GM12878 (cell line): ENCODE data around the gene MACROD2. TPM values are rescaled to one million over a fixed set of nuclear protein-coding genes. Genes with fewer than 3 reads are reported as not detected.

ENCODE experiments used
- ATAC-seq: fragments of 200-7000 bp; cut with Tn5 transposase; 3 replicates; pipeline ENCODE4 v1.9.1; 2020; ENCODE audit warnings: mild to moderate bottlenecking, moderate library complexity
- BruUV-seq: library from RNA; stranded (reverse); fragments of 400-500 nt; replicated peaks from 2 replicates; lab custom pipeline; 2021; lab: Mats Ljungman, UMichigan
- CTCF ChIA-PET: fragments of 300-600 bp; sonication (Branson Sonifier 250); formaldehyde crosslinking; extraction: SDS; loops from one replicate; lab custom pipeline; 2021; ENCODE audit warnings: inconsistent platforms; lab: Yijun Ruan, JAX
- POLR2A ChIA-PET: fragments of 350-600 bp; formaldehyde crosslinking; extraction: SDS; loops from one replicate; lab custom pipeline; 2021; ENCODE audit warnings: inconsistent platforms; lab: Charles Lee
- RAD21 ChIA-PET: fragments of 300-600 bp; sonication (Branson Sonifier 250); formaldehyde crosslinking; loops from one replicate; lab custom pipeline; 2023; ENCODE audit warnings: antibody characterized with exemption; ENCODE audit not compliant: unreplicated experiment; lab: Charles Lee
- SMC1A ChIA-PET: fragments of 300-600 bp; sonication (Branson Sonifier 250); formaldehyde crosslinking; loops from one replicate; lab custom pipeline; 2023; ENCODE audit not compliant: unreplicated experiment, uncharacterized antibody; lab: Charles Lee
- DNase-seq: peaks from one replicate; pipeline ENCODE4 v3.0.0-alpha.2; 2011; ENCODE audit warnings: low read depth, low spot score
- FAIRE-seq: peaks from 3 replicates; lab custom pipeline; 2011; peaks lifted over from hg19 to GRCh38; lab: Jason Lieb, UNC
- H2AFZ ChIP-seq: 2 replicates; pipeline ENCODE4 v1.6.0; 2011; ENCODE audit warnings: low read depth, low read length, control low read depth; ENCODE audit not compliant: control insufficient read depth
- H3K27ac ChIP-seq: 2 replicates; pipeline ENCODE4 v1.5.1; 2011; ENCODE audit warnings: control low read depth; ENCODE audit not compliant: control insufficient read depth, insufficient read depth
- H3K27me3 ChIP-seq, 2 experiments: replicated peaks in 1 of 2; 2 replicates each; pipeline versions ENCODE4 v1.6.0 to v1.6.1; 2011; ENCODE audit warnings: low read length in 1 of 2; ENCODE audit not compliant: control insufficient read depth in 2 of 2, insufficient read depth in 2 of 2
- H3K36me3 ChIP-seq, 2 experiments: 2 replicates each; pipeline ENCODE4 v1.5.1; 2011; ENCODE audit warnings: low read length in 1 of 2; ENCODE audit not compliant: control insufficient read depth in 2 of 2, insufficient read depth in 2 of 2
- H3K4me1 ChIP-seq: 2 replicates; pipeline ENCODE4 v1.6.1; 2011; ENCODE audit warnings: mild to moderate bottlenecking, low read length, moderate library complexity, mixed read lengths; ENCODE audit not compliant: control insufficient read depth, insufficient read depth
- H3K4me2 ChIP-seq: 2 replicates; pipeline ENCODE4 v1.6.0; 2011; ENCODE audit warnings: control low read depth; ENCODE audit not compliant: control insufficient read depth, insufficient read depth
- H3K4me3 ChIP-seq: fragments of 200-600 bp; sonication (generic); 2 replicates; pipeline ENCODE4 v1.5.1; 2016
- H3K79me2 ChIP-seq: 2 replicates; pipeline ENCODE4 v1.6.0; 2011; ENCODE audit warnings: low read length; ENCODE audit not compliant: control insufficient read depth, insufficient read depth
- H3K9ac ChIP-seq: 2 replicates; pipeline ENCODE4 v1.8.0; 2011; ENCODE audit warnings: low read length, control low read depth, mixed read lengths; ENCODE audit not compliant: control insufficient read depth, insufficient read depth
- H3K9me3 ChIP-seq: replicated peaks from 3 replicates; pipeline ENCODE4 v1.5.1; 2011; ENCODE audit warnings: mild to moderate bottlenecking, low read length; ENCODE audit not compliant: control insufficient read depth, insufficient read depth
- H4K20me1 ChIP-seq: 2 replicates; pipeline ENCODE4 v1.6.0; 2011; ENCODE audit not compliant: control insufficient read depth, insufficient read depth
- DPF2 ChIP-seq: fragments of 450-650 bp; IDR thresholded peaks from 2 replicates; pipeline ENCODE4 v1.6.1; 2017; ENCODE audit warnings: mild to moderate bottlenecking
- USF1 ChIP-seq: IDR thresholded peaks from 2 replicates; pipeline ENCODE4 v1.6.1; 2011; ENCODE audit warnings: borderline replicate concordance, low read depth, mild to moderate bottlenecking, moderate library complexity, mixed read lengths, low read length; ENCODE audit not compliant: insufficient read depth; ENCODE audit errors: extremely low read length
- YBX1 ChIP-seq: fragments of 450-650 bp; IDR thresholded peaks from 2 replicates; pipeline ENCODE4 v1.6.1; 2016; ENCODE audit warnings: antibody characterized with exemption
- ZNF592 ChIP-seq: fragments of 450-650 bp; IDR thresholded peaks from 2 replicates; pipeline ENCODE4 v1.6.1; 2017; ENCODE audit warnings: mild to moderate bottlenecking, moderate library complexity
- ZNF687 ChIP-seq: fragments of 450-650 bp; IDR thresholded peaks from 2 replicates; pipeline ENCODE4 v1.6.1; 2017; ENCODE audit warnings: mild to moderate bottlenecking, moderate library complexity
- WGBS: methylation state at CpG from one replicate; pipeline ENCODE4 v1.1.6; 2016; ENCODE audit warnings: low lambda C conversion rate; ENCODE audit not compliant: insufficient replicate concordance, insufficient coverage; ENCODE audit errors: missing lambda C conversion rate; 5-methylcytosine and 5-hydroxymethylcytosine counted together
- in situ Hi-C: fragments of 300-500 bp; cut with MboI; formaldehyde crosslinking; loops from 9 replicates; pipeline ENCODE4 v1.14.3; 2018; ENCODE audit warnings: mixed read lengths
- intact Hi-C: fragments of 100-400 bp; cut with micrococcal nuclease; formaldehyde crosslinking; loops from one replicate; pipeline ENCODE4 v1.14.2; 2022; ENCODE audit not compliant: unreplicated experiment
- polyA plus RNA-seq, 11 experiments: library from polyadenylated mRNA; depleted of rRNA in 4 of 11; unstranded in 6 of 11; stranded (reverse) in 5 of 11; fragments of >200 nt; fragmentation: Nextera tagmentation in 4 of 11; fragmentation: Illumina TruSeq in 1 of 11; extraction: Ambion mirVana in 4 of 11; extraction: Trizol in 1 of 11; gene quantifications; 1 replicate in 1 of 11; 2 replicates in 10 of 11; pipeline versions ENCODE4 v1.2.1 to v1.2.3, GENCODE V29; 2011 to 2016; ENCODE audit warnings: inconsistent platforms in 2 of 11, missing spikeins in 2 of 11, low read depth in 1 of 11
- total RNA-seq, 4 experiments: library from RNA; depleted of rRNA in 3 of 4; stranded (reverse); fragments of >200 nt in 3 of 4; fragmentation: Illumina TruSeq in 1 of 4; extraction: Trizol in 1 of 4; gene quantifications; 2 replicates each; pipeline versions ENCODE4 v1.2.1 to v1.2.3, GENCODE V29; 2013 to 2021

The MACROD2 gene
- total and polyA plus RNA-seq, 10 of the 15 experiments (the other 5 are each of a cell fraction or from before 2014, with no cell fraction given): 1.1 to 21.5 (median 2.2) TPM

GRCh38 chr20:15854911-15855310 lies 1859.6 kb downstream of the MACROD2 start:
- RAD21 ChIA-PET: no interaction called here
- Histone ChIP-seq H3K9me3 (no peaks in the 10 kb centered on the region; the same call in 2 of the 3 replicates), H2AFZ (no peak overlapping the region), H3K4me3 (no peak overlapping the region), H3K9ac (no peak overlapping the region), H3K4me1 (peaks cover 6% of the 10 kb centered on the region), H3K4me2 (no peak overlapping the region), H3K79me2 (no peaks in the 10 kb centered on the region), H3K27me3 (no peaks in the 10 kb centered on the region), H3K27ac (no peak overlapping the region), H3K36me3 (no peaks in the 10 kb centered on the region), H4K20me1 (no peaks in the 10 kb centered on the region)
- no peak for ATAC-seq
- SMC1A ChIA-PET: no interaction called here
- no peak for DNase-seq
- FAIRE-seq: no peak
- WGBS: 41% methylated on average over 2 of the region's 2 CpGs
- POLR2A ChIA-PET: no interaction called here
- no TSS peak for BruUV-seq
- CTCF ChIA-PET: interaction anchor here (0.9 to 2.1 kb wide), 2 partner anchors 15 to 23 kb away, joined by 3 to 6 read pairs; no protein-coding TSS in a partner anchor
- TF ChIP-seq YBX1: no peak
- no peak for TF ChIP-seq ZNF592
- TF ChIP-seq USF1: no peak
- TF ChIP-seq DPF2: no peak
- TF ChIP-seq ZNF687: no peak
- in situ Hi-C loops: no loop called here
- intact Hi-C loops: no loop called here
